Right lobe of liver (tissue), 6 donors: ENCODE measurements around the gene KAT2B. TPM values are rescaled to one million over a fixed set of nuclear protein-coding genes. Genes with fewer than 3 reads are reported as not detected.

Experiments used
- ATAC-seq, 4 donors: fragments of 200-7000 bp; cut with Tn5 transposase; one replicate each; pipeline ENCODE4 v1.9.1; 2020; ENCODE audit warnings: mild to moderate bottlenecking in 4 of 4, moderate library complexity in 4 of 4
- DNase-seq, 3 donors: peaks; one replicate each; pipeline ENCODE4 v3.0.0-alpha.2; 2020
- H3K27ac ChIP-seq, 3 donors: fragments of 200-600 bp; one replicate each; pipeline ENCODE4 v1.8.0; 2022
- H3K27me3 ChIP-seq, 2 donors: fragments of 200-600 bp; one replicate each; pipeline ENCODE4 v1.8.0; 2022
- H3K36me3 ChIP-seq, 4 donors: fragments of 200-600 bp; sonication (generic) in 1 of 4; one replicate each; pipeline versions ENCODE4 v1.5.1 to v1.8.0; 2017 to 2022; ENCODE audit warnings: control low read depth in 1 of 4
- H3K4me1 ChIP-seq, 4 donors: fragments of 200-600 bp; sonication (generic) in 1 of 4; one replicate each; pipeline versions ENCODE4 v1.5.1 to v1.8.0; 2017 to 2022; ENCODE audit warnings: control low read depth in 1 of 4
- H3K4me3 ChIP-seq, 3 donors: fragments of 200-600 bp; one replicate each; pipeline ENCODE4 v1.8.0; 2022
- H3K9me3 ChIP-seq, 4 donors: fragments of 200-600 bp; sonication (generic) in 1 of 4; one replicate each; pipeline versions ENCODE4 v1.5.1 to v1.8.0; 2017 to 2022; ENCODE audit warnings: control low read depth in 1 of 4
- POLR2A ChIP-seq: fragments of 450-650 bp; IDR thresholded peaks from one replicate; pipeline ENCODE4 v1.6.1; 2017; ENCODE audit warnings: antibody characterized with exemption, mild to moderate bottlenecking
- WGBS: methylation state at CpG from one replicate; pipeline ENCODE4 v1.1.6; 2018; ENCODE audit warnings: low coverage, low lambda C conversion rate; ENCODE audit not compliant: insufficient coverage; ENCODE audit errors: missing lambda C conversion rate; 5-methylcytosine and 5-hydroxymethylcytosine counted together
- intact Hi-C, 2 donors: fragments of 100-400 bp; cut with DNase I; formaldehyde crosslinking; loops; one replicate each; pipeline versions ENCODE4 v1.11.2 to v1.14.1; 2022
- total RNA-seq, 6 experiments: library from RNA; depleted of rRNA in 2 of 6; stranded (reverse); fragments of >200 nt in 2 of 6; fragmentation: NEBNext Ultra II Directional in 3 of 6; extraction: Animal tissue kit (Norgen Biotek cat#: 25700) in 3 of 6; gene quantifications; one replicate each; pipeline versions ENCODE4 v1.1.0 to v1.2.4, GENCODE V29; 2016 to 2023
- TF ChIP-seq, protein P1 (sequence below), 4 donors: fragments of 200-600 bp in 3 of 4; fragments of 450-650 bp in 1 of 4; IDR thresholded peaks; one replicate each; pipeline versions ENCODE4 v1.5.1 to v1.8.0; 2016 to 2022; ENCODE audit warnings: antibody characterized with exemption in 4 of 4, mild to moderate bottlenecking in 2 of 4
- donor health status: DM: no; HTN: yes; CAD: no.
- donor health status: DM: no; HTN: no; CAD: no.
- donor health status: DM: no; HTN: no; CAD: no.
- donor health status: DM: no; HTN: yes; CAD: no.
- donor health status: DM: no; HTN: yes; CAD: no.

The KAT2B gene
- total RNA-seq, 6 experiments from 2014 or later, result 25.6 to 35.7 (median 30.3) TPM

DNA sequence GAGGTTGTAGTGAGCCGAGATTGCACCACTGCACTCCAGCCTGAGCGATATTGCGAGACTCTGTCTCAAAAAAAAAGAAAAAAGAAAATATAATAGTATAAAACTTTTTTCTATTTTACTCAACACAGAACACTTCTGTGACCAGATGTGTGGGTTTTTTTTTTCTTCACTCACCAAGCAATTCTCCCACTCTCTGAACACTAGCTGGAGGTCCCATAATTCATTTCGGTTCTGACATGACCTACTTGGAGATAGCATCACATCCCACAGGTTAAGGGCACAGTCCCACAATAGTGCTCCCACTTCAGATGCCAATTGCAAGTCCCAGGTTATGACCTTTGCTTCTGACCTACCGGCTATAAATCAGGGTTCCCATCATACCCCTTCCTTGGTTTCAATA, 35.0 kb downstream of the KAT2B start:
- ATAC-seq (no peak), DNase-seq (no peak)
- 95% methylated on average over 4 of the region's 5 CpGs for WGBS
- Histone ChIP-seq H3K36me3 (no peaks in the 10 kb centered on the region), H3K4me3 (no peak overlapping the region), H3K9me3 (no peaks in the 10 kb centered on the region), H3K27ac (no peak overlapping the region), H3K27me3 (no peaks in the 10 kb centered on the region), H3K4me1 (peaks cover 0 to 20% (median 4%) of the 10 kb centered on the region in 4 donors)
- intact Hi-C loops, result no loop called here
- TF ChIP-seq POLR2A, result no peak
- TF ChIP-seq, protein P1, sequence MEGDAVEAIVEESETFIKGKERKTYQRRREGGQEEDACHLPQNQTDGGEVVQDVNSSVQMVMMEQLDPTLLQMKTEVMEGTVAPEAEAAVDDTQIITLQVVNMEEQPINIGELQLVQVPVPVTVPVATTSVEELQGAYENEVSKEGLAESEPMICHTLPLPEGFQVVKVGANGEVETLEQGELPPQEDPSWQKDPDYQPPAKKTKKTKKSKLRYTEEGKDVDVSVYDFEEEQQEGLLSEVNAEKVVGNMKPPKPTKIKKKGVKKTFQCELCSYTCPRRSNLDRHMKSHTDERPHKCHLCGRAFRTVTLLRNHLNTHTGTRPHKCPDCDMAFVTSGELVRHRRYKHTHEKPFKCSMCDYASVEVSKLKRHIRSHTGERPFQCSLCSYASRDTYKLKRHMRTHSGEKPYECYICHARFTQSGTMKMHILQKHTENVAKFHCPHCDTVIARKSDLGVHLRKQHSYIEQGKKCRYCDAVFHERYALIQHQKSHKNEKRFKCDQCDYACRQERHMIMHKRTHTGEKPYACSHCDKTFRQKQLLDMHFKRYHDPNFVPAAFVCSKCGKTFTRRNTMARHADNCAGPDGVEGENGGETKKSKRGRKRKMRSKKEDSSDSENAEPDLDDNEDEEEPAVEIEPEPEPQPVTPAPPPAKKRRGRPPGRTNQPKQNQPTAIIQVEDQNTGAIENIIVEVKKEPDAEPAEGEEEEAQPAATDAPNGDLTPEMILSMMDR (IDR thresholded peaks at IDR 0.05), result no peak

DNA sequence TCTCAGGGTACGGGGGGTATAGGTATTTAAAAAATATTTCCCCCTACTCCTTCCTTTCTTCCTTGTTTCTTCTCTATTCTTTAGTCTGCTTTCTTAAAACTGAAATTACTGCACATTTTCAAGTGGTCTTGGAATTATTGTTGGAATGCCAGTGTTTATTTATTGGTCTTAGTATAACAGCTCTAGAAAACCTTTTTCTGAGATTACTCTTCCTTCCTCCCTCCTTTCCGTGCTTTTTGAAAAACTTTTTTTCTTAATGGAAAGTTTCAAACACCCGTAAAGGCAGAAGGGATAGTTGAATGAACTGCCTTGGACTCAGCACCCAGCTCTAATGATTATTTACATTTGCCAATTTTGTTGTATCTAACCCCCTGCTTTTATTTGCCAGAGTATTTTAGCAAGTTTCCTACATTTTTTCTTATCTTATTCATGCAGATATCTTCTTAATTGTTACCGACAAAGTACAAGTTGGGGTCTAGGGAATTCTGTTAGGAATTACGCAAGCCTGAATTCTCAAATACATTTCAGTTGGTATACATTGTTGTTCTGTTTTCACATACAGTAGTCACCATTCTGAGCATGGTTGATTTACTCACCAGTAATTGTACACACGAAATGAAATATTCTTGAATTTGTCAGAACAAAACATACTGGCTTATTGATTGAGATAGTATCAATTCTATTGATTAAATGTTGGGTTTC, 36.2 kb downstream of the KAT2B start:
- no peak overlapping the region for H3K27ac ChIP-seq
- no peak for ATAC-seq

DNA sequence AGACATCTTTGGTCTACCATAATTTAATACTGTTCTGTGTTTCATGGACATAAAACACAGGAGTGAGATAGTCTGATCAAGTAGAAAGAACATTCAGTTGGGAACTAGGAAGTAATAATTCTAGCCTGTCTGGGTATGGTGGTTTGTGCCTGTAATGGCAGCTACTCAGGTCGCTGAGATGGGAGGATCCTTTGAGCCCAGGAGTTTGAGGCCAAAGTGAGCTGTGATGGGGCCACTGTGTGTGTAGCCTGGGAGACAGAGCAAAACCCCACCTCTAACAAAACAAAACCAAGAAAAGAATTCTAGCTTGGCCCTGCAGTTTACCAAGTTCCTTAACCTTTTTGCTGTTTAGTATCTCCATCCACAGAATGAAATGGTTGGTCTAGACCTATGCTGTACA, 36.8 kb downstream of the KAT2B start:
- Histone ChIP-seq H3K9me3 (no peaks in the 10 kb centered on the region), H3K27me3 (no peaks in the 10 kb centered on the region), H3K36me3 (no peaks in the 10 kb centered on the region), H3K27ac (no peak overlapping the region), H3K4me3 (no peak overlapping the region), H3K4me1 (peaks cover 0 to 36% (median 11%) of the 10 kb centered on the region in 4 donors)
- WGBS, result 100% methylated on average over 1 of the region's 1 CpG
- DNase-seq (no peak), ATAC-seq (no peak)
- intact Hi-C loops, result no loop called here
- no peak for TF ChIP-seq POLR2A
- TF ChIP-seq, protein P1 (IDR thresholded peaks at IDR 0.05), result no peak

More for the DNA sequence above, 36.2 kb downstream of the KAT2B start:
- TF ChIP-seq POLR2A, result no peak
- TF ChIP-seq, protein P1 (IDR thresholded peaks at IDR 0.05), result no peak
- H3K36me3 ChIP-seq, result no peaks in the 10 kb centered on the region
- no peaks in the 10 kb centered on the region for H3K9me3 ChIP-seq
- H3K27me3 ChIP-seq, result no peaks in the 10 kb centered on the region
- H3K4me1 ChIP-seq, result peaks cover 0 to 31% (median 10%) of the 10 kb centered on the region in 4 donors
- DNase-seq, result no peak
- WGBS, result 71% methylated on average over 6 of the region's 6 CpGs
- intact Hi-C loops, result no loop called here
- no peak overlapping the region for H3K4me3 ChIP-seq

DNA sequence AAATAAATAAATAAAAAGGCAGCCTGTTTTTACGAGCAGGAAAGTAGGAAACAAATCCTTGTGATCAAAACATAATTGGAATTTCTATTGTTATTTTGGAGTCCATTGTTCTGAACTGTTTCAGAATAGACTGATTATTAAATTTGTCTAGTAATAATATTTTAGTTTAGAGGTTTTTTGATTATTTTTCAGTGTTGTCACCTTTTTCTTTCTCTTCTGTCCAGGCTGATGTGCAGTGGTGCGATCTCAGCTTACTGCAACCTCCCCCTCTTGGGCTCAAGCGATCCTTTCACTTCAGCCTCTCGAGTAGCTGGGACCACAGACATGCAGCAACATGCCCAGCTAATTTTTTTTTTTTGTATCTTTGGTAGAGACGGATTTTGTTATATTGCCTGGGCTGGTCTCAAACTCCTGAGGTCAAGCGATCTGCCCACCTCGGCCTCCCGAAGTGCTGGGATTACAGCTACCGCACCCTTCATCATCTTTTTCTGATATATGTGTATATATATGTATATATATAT, 38.0 kb downstream of the KAT2B start:
- 87% methylated on average over 6 of the region's 9 CpGs for WGBS
- DNase-seq (no peak), ATAC-seq (no peak)
- Histone ChIP-seq H3K4me1 (peaks cover 0 to 26% (median 11%) of the 10 kb centered on the region in 4 donors), H3K9me3 (no peaks in the 10 kb centered on the region), H3K4me3 (no peak overlapping the region), H3K27ac (no peak overlapping the region), H3K36me3 (no peaks in the 10 kb centered on the region), H3K27me3 (no peaks in the 10 kb centered on the region)
- TF ChIP-seq, protein P1 (IDR thresholded peaks at IDR 0.05), result no peak
- no peak for TF ChIP-seq POLR2A
- intact Hi-C loops, result no loop called here
